HuH-7 (cell line): ENCODE results near the gene MRPL32.

ENCODE experiments used
- DNase-seq: peaks from one replicate; pipeline ENCODE4 v3.0.0; 2011; ENCODE audit warnings: low spot score

MRPL32 gene

DNA sequence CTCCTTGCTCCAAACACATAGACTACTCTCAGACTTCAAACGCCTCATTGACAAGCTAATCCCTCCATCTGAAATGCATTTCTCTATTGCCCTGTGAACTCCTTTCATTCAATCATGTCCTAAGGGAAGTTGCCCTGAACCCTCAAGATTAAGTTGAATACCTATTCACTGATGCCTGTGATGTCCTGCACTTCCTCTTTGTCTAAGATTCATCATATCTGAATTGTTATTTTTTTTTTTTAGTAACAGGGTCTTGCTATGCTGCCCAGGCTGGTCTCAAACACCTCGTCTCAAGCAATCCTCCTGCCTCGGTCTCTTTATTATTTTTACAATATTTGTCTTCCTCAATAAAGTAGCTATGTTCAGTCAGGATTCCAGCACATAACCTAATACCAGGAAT is 3.4 kb upstream of the MRPL32 start:
- no peak for DNase-seq

DNA sequence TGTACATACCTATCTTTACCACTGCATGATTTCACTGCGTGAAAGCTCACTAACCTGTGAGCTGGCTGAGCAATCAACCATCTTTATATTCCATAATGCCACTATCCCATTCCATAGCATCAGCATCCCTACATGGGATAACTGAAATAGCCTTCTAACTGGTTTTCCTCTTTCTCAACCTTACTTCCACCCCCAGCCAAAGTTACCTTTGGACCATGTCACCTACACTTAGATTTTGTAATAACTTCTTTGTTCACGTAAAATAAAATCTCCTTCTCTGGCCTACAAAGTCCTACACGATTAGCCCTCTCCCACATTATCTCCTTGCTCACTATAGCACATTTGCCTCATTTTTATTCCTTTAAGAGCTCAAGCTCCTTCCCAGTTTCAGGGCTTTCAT is 2.7 kb upstream of the MRPL32 start:
- DNase-seq, result no peak

DNA sequence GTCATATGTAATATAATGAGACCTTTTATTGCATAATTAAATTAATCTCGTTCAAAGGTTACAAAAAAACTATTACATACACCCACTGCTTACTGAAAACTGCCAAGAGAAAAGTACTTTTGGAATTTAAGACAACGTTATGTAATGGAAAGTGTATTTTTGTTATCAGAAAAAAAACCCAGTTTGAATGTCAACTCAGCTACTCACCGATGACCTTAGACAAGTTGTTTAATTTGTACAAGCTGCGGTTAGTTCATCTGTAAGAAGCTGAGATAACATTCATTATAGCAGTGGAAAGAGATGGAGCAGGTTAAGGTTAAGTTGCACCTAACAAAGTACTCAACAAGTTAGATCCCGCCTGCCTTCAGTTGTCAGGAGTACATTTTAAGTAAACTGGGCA is 1.3 kb upstream of the MRPL32 start:
- DNase-seq, result no peak

DNA sequence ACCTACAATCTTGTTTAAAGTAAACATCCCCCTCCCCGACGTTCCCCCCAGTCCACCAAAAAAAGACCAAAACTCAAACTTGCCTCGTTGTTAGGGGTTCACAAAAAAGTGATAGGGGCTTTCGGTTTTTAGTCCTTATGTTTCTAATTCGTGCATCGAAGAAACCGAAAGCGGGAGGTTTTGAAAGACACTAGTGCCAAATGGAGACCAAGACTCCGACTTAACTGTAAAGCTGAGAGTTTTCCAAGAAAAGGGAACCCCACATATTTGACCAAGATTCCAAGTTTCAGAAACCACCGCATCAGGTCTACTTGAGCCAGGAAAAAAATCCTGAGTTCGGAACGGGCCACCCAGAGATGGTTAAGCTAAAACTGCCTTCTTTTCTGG is 736 bp upstream of the MRPL32 start:
- DNase-seq, result no peak

DNA sequence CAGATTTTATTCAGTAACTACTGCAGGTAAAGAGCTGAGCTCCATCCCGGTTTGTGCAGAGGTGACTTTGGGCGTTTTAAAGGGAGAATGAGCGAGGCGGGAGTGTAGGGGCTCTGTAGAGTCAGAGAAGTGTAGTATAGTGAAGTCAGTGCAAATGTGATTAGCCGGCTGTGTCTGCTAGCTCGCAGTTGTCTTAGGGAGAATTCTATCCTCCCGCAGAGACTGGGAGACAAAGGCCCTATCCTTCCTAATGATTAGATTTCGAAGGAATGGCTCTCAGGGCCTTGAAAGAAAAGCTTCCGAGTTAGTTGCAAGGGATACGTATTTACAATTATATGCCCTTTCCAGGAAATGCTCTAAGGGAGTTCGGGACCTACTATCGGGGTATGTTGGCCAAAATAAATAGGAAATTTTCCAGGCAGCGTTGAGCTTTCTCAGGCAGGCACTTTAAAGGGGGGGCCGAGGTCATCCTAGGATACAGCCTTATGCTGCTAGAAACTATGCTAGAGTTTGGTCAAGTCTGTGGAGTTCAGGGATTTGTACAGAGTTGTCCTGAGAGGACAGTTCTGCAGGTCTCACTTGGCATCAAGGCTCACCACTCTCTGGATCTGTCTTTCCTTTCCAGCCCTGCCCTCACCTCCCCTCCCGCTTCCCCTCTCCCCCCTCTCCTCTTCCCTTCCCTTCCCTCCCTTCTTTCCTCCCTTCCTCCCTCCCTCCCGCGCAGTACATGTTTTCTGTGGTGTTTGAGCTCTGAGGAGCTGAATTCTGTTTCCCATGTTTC is 825 bp downstream of the MRPL32 start:
- DNase-seq, result no peak

DNA sequence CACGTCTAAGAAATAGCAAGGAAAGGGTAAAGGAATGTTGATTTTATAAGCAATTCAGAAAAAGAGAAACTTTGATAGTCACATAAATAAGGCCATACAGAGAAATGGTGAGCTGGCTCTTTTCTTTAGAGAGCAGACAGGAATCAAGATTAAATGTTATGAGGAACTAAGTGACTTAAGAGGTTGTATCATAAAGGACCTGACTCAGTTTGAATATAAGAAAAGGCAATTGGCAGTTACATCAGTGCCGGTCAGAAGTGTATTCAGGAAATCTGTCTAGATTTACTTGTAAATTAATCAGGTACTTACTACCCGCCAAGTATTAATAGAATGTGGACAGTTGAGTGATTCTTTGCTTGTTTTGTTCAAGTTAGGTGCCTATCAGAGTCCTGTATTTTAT is 2.1 kb downstream of the MRPL32 start:
- DNase-seq, result no peak

DNA sequence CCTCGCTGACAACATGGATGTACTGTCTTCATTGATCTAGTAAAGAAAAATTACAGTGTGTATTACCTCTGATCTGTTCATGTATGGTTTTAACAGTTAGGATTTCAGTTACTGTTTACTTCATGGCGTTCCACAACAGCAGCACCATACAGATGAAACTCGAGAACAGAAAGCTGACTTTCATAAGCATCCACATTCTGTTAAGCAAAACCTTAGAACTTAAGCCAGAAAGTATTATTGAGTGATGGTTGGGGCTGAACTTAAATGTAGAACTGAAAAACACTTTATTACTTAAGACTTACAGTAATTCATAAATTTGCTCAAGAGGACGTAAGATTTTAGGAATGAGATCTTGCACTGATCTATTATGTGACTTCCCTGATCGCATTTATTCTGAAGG is 3.7 kb downstream of the MRPL32 start:
- no peak for DNase-seq

DNA sequence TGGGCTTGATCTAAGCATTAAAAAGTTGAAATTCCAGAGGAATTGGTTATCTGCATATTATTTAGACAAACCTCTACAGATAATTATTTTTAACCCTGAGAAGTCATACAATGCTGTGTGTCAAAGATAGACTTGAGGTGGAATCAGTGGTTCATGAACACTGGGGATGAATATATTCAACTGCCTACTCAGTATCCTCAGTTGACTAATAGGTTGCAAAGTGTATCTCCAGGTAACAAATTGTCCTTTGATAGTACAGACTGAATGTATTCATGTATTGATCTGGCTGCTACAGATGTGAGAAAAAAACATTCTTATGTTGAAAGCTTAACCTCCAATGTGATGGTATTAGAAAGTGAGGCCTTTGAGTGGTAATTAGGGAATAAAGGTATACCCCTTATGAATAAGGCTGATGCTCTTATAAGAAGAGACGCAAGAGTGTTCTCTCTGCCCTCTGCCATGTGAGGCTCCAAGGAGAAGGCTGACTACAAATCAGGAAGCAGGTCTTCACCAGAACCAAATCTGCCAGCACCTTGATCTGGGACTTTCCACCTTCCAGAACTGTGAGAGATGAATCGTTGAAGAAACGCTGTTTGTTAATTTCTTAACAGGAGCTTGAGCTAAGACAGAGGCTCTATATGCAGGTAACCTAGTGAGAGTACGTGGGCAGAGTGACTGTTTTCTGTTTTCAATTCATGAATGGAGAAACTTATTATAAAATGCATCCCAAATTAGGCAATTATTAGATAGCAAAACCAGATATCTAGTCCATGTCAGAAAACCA is 7.5 kb downstream of the MRPL32 start:
- DNase-seq, result no peak

DNA sequence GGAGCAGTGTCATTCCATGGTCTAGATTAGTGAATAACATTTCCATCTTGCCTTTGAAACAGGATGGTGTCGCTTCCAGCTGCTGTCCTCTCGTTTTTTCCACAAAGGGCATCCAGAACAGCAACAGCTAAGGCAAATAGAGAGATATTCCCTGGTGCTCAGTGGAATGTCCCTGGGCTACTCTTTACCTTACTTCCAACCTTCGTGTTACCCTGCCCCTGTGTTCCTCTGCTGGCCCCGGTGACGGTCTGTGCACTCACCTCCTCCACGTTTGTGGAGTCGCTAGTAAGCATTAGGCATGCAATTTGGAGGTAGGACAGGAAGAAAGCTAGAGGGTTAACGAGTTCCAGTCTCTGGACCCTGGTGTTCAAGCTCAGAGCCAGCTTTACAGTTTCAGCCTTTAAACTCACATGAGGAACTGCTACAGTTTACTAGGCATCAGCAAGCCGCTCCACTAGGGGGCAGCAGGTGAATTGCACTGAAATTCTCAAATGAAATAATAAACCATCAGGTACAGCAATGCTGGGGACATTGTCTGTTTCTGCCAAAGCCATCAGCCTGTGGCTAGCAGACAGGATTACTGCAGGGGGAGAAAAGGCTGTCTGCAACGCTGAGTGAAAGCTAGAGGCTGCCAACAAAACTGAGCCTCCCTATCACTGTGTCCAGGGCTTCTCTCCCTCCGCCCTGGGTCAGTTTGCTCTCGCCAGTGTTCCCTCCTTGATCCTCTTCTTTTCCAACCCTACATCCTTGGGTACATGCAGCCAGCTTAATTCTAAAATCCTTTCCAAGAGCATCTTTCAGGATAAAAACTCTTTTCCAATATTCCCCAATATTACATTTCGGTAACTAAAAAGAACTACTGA is 9.0 kb downstream of the MRPL32 start:
- peak; percentile 58 for DNase-seq

DNA sequence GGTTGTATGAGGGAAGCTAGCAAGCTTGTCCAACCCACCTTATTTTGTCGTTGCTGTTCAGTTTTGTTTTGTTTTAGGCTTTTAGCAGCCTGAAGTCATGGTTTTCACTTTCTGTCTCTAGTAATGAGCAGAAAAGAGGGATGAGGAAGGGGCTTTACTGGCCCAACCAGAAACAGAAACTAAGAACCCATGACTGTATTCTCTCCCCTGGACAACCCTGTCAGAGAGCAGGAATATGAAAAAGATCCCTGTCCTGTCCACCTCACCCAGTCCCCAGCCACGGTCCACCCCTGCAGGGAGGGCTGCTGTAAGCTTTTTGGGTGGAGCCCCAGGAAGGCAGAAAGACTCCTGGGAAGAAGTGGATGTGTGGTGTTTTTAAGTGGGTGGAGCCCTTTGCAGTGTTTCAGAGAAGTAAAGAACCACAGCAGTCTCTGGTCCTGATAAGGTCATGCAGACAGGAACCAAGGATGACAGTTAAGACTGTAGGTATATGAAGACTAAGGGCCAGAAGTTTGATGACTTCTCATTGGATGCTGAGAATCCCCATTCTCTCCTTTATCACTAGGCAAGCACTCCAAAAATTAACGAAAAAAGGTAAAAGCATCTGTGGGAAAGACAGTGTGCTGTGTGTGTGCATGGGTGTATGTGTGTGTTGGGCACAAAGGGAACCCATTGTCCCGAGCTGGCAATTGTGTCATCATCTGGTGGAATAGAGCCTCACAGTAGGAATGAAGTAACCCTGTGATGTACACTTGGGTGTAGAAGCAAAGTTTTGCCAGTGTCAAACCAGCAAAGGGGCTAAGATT is 13.8 kb downstream of the MRPL32 start:
- no peak for DNase-seq

DNA sequence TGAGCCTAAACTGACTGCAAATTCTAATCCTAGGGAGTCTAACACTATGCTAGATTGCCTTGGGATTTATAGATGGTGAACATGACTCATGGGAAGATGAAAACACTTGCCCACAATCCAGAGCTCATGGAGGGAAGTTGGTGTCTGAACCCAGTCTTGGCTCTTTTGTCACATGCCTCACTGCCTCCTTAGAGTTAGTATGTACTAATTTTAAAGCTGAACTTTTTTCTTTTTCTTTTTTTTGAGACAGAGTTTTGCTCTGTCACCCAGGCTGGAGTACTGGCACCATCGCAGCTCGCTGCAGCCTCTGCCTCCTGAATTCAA is 14.4 kb downstream of the MRPL32 start:
- no peak for DNase-seq

DNA sequence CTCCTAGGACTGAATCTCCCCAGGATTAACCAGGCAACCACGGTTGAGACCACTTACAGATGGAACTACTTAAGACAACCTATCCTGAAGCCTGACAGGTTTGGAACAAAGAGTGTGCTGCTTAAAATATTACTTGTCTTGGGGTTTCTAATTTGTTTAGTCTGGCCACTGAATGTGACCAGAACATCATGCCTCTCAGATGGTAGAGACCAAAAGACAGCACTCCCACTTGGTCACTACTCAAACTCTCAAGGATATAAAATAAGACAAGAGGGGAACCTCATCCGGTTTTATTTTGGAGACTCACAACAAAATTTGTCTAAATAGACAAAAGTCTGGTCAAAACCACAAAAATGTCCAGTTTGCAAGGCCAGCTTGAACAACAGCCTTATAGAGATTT is 15.3 kb downstream of the MRPL32 start:
- no peak for DNase-seq

DNA sequence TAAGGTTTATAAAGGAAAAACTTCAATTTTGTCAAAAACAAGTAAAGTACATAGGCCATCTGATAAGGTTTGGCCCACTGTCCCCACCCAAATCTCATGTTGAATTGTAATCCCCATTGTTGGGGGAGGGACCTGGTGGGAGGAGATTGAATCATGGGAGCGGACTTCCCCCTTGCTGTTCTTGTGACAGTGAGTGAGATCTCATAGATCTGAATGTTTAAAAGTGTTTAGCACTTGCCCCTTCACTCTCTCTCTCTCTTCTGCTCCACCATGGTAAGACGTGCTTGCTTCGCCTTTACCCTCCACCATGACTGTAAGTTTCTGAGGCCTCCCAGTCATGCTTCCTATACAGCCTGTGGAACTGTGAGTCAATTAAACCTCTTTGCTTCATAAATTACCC is 18.2 kb downstream of the MRPL32 start:
- no peak for DNase-seq

DNA sequence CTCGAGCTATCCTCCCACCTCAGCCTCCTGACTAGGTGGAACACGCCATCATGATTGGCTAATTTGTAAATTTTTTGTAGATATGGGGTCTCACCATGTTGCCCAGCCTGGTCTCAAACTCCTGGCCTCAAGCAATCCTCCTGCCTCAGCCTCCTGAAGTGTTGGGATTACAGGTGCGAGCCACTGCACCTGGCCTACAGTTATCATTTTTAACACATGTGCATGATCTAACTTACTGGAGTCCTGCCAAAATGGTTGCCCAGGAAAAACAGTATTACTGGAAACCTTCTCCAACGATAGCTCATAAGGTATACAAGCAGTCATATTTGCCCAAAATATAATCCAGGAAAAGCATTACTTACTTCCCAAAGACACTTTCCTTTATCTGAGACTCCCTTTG is 20.2 kb downstream of the MRPL32 start:
- no peak for DNase-seq

DNA sequence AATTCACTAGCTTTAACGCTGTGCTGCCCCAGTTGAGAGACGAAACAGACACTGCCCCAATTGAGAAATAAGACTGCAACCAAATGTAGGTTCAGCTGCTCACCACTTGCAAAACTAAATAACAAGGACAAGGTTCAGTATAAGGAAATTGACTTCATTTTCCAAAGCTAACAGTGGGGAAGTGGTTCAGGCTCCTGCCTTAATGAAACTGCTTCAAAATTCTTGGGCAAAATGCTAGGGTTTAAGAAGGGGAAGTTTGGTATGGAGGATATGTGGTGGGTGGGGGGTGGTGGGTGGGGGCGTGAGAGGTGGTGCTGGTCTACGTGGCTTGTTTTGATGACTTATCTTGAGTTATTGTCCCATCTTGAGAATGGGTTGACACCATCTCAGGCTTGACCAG is 21.8 kb downstream of the MRPL32 start:
- DNase-seq, result no peak

DNA sequence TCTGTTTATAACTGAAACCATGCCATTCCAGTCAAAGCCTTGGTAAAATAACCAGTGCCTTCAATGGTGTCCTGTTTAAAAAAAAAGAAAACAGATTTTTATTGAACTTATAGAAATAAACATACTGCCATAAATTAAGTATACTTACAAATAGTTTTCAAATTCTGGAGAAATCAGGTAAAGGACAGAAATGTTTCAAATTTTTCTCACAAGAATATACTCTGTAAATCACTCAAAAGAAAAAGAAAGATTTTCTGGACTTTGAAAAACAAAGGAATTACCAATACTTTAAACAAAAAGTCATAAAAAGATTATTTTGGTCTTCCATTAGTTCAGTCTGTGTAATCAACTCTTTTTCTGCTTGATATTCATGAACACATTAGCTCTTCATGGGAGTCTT is 23.9 kb downstream of the MRPL32 start:
- no peak for DNase-seq

DNA sequence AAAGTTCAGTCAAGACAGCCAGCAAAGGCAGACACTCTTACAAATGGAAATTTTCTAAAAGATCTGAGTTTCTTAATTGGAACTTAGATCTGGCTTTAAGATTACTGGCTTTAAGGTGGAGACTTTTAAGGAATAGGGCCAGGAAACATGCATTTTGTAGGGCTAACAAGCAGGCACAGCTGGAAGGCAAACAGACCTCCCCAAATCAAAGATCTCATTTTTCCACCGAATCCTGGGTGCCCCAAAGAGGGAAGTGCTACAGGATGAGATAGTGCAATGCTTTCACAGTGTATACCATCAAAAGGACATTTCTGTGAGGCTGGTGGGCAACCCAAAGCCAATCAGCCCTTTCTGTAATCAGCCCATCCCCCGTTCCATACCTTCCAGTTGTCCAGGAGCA is 27.4 kb downstream of the MRPL32 start:
- no peak for DNase-seq

DNA sequence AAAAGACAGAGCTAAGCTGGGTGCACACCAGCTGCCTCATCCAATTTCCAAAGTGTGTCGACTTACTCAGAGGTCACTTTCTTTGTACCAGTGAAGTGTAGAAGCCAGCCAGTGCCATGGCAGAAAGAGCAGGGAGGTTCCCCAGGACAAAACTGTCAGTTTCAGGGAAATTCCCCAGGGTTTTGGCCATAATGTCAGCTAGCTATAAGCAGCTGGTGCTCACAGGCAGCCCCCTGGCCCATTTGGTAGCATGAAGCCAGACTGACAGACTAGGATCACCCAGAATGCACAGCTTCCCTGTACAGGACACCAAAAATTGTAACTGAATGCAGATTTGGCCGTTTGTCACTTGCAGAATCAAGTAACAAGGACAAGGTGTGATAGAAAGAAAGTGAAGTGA is 28.6 kb downstream of the MRPL32 start:
- no peak for DNase-seq

DNA sequence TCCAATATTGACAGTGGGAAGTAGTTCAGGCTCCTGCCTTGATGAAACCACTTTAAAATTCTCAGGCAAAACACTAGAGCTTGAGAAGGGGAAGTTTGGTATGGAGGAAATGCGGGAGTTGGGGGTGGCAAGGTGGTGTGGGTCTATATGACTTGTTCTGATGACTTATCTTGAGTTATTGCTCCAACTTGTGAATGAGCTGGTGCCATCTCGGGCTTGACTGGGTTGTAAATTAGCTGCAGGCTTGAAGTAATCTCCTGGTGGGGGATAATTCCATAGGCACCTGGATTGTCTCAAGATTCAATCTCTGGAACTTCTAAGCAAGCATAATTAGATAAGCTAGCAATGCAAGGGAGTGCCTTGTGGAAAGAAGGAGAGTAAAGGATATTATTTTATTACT is 29.0 kb downstream of the MRPL32 start:
- DNase-seq, result no peak

DNA sequence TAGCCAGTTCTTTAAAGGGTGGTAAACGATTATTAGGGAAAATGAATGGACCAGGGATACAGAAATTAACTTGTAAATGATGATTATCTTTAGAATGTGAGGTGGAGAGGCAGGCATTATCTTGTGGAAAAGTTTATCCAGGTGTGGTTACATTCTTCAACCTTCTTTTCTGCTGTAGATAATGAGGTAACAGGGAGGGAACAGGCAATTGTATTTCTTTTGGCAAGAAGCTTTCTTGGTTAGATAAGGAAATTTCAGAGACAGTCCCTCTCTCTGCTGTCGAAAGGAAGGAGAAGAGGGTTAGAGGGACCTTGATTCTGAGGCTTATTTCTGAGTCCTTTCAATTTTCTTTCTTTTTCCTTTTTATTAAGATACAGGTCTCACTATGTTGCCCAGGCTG is 32.1 kb downstream of the MRPL32 start:
- DNase-seq, result no peak

DNA sequence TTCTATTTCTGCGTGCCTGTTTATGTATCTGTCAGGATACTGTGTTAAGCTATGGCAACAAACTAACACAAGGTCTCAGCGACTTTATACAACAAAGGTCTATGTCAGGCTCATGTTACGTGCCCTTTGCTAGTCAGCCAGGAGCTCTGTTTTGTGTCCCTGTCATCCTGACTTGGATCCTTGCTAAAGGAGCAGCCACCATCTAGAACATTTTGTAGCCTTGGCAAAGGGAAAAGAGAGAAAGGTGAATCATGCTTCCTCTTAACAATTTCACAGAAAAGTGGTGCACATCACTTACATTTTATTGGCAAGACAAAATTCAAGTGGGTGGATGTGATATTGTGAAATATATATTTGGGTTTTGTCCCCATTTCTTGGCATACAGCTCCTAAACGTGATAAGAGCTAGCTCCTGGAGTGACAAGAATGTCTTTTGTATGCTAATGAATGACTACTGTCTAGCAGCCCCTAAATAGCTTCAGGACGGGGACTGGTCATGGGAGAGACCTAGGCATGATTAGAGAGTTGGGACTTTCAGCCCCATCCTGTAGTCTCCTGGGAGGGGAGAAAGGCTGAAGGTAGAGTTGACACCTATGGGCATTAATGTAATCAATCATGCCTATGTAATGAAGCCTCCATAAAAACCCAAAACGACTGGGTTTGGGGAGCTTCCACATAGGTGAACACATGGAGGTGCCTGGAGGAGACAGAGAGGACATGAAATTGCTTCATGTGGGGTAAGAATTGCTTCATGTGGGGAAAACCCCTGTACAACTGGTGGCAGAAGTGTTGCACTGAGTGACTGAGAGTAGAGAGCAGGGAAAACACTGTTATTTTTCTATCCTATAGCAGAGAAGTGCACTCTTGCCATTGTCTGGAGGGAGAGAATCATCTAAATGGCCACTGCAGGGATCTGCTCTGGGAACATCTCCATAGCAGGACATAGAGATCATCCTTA is 33.0 kb downstream of the MRPL32 start:
- no peak for DNase-seq
